ENCODE measurements around the gene IRF9.

GRCh38 chr14:24184104-24184970 is 23.3 kb downstream of the IRF9 start:
- TF ChIP-seq POLR2AphosphoS5 (IDR thresholded peaks at IDR 0.05; ENCODE audit: low read depth, low read length) = no peak
- TF ChIP-seq SIN3A (IDR thresholded peaks at IDR 0.05; ENCODE audit: borderline replicate concordance, insufficient read depth, low read length) = no peak
- TF ChIP-seq REST (IDR thresholded peaks at IDR 0.05; ENCODE audit: insufficient read depth in 1 of 2, low read depth in 2 of 2, low read length in 2 of 2) = no peak
- TF ChIP-seq TAF1 (IDR thresholded peaks at IDR 0.05; ENCODE audit: borderline replicate concordance, insufficient read depth, low read length) = no peak
- no peak for TF ChIP-seq FOXP2 (optimal IDR thresholded peaks at IDR 0.05; ENCODE audit: borderline replicate concordance, extremely low read depth, extremely low read length, insufficient read depth)

Data from PFSK-1 (cell line).